Measurements from ENCODE around the gene COL27A1.

- TF ChIP-seq CTCF (IDR thresholded peaks at IDR 0.05) = no peak
- TF ChIP-seq EZH2 (IDR thresholded peaks at IDR 0.05; ENCODE audit: borderline replicate concordance, insufficient read depth, low read depth, low read length, poor library complexity, severe bottlenecking) = no peak
Observed at GRCh38 chr9:114317665-114318357, 162.5 kb downstream of the COL27A1 start.
